Activated CD8-positive, alpha-beta T cell treated with anti-CD3 and anti-CD28 coated beads, Interleukin-2, amount 10 ng/mL, durations not matched to agents 7 days and 5 days (primary cell): ENCODE results near the gene ATP9B. TPM values are rescaled to one million over a fixed set of nuclear protein-coding genes. Genes with fewer than 3 reads are reported as not detected.

Experiments
- ATAC-seq: fragments of 150-1000 bp; cut with Tn5 transposase; one replicate; pipeline ENCODE4 v1.10.0; 2021; ENCODE audit warnings: moderate library complexity
- CTCF ChIA-PET: fragments of 350-600 bp; sonication (Branson Sonifier 250); formaldehyde crosslinking; loops from one replicate; lab custom pipeline; 2021; ENCODE audit warnings: antibody characterized with exemption; lab: Charles Lee
- POLR2A ChIA-PET: fragments of 350-600 bp; sonication (Branson Sonifier 250); formaldehyde crosslinking; loops from one replicate; lab custom pipeline; 2021; ENCODE audit warnings: antibody characterized with exemption; lab: Charles Lee
- DNase-seq: peaks from one replicate; pipeline ENCODE4 v3.0.0-alpha.2; 2020
- H3K27ac Mint-ChIP-seq: one replicate; pipeline ENCODE4 v1.8.0; 2021; ENCODE audit warnings: mild to moderate bottlenecking, mixed read lengths
- H3K27me3 Mint-ChIP-seq: one replicate; pipeline ENCODE4 v1.8.0; 2021; ENCODE audit warnings: low read depth, mixed read lengths
- H3K36me3 Mint-ChIP-seq: one replicate; pipeline ENCODE4 v1.8.0; 2021; ENCODE audit warnings: low read depth, mixed read lengths
- H3K4me1 Mint-ChIP-seq: one replicate; pipeline ENCODE4 v1.8.0; 2021; ENCODE audit warnings: low read depth, mixed read lengths
- H3K4me3 Mint-ChIP-seq: one replicate; pipeline ENCODE4 v1.8.0; 2021; ENCODE audit warnings: mild to moderate bottlenecking, mixed read lengths
- H3K9me3 Mint-ChIP-seq: one replicate; pipeline ENCODE4 v1.8.0; 2022; ENCODE audit warnings: mixed read lengths; ENCODE audit not compliant: insufficient read depth
- total RNA-seq, 2 experiments: library from RNA; stranded (reverse); gene quantifications; one replicate each; pipeline ENCODE4 v1.2.3, GENCODE V29; 2021

Gene ATP9B
- total RNA-seq, 2 experiments from 2014 or later, result 24.8 to 27.3 TPM

GRCh38 chr18:79111483-79111882 lies 42.3 kb downstream of the ATP9B start:
- CTCF ChIA-PET, result no interaction called here
- H3K36me3 Mint-ChIP-seq, result peaks cover 14% of the 10 kb centered on the region
- DNase-seq (no peak), ATAC-seq (no peak)
- H3K4me3 Mint-ChIP-seq, result no peak overlapping the region
- no peaks in the 10 kb centered on the region for H3K27me3 Mint-ChIP-seq
- POLR2A ChIA-PET, result no interaction called here
- H3K4me1 Mint-ChIP-seq, result no peaks in the 10 kb centered on the region
- H3K27ac Mint-ChIP-seq, result no peak overlapping the region
- H3K9me3 Mint-ChIP-seq, result no peaks in the 10 kb centered on the region

- Mint-ChIP-seq H3K27me3 (no peaks in the 10 kb centered on the region), H3K36me3 (peaks cover 18% of the 10 kb centered on the region), H3K27ac (no peak overlapping the region), H3K4me1 (no peaks in the 10 kb centered on the region), H3K4me3 (no peak overlapping the region), H3K9me3 (no peaks in the 10 kb centered on the region)
- ChIA-PET POLR2A (no interaction called here), CTCF (no interaction called here)
- no peak for DNase-seq
- ATAC-seq, result no peak
Measured at GRCh38 chr18:79117385-79117784, 48.2 kb downstream of the ATP9B start.

- Mint-ChIP-seq H3K4me3 (no peak overlapping the region), H3K9me3 (no peaks in the 10 kb centered on the region), H3K27me3 (no peaks in the 10 kb centered on the region), H3K27ac (no peak overlapping the region), H3K4me1 (no peaks in the 10 kb centered on the region), H3K36me3 (peaks cover 18% of the 10 kb centered on the region)
- DNase-seq (no peak), ATAC-seq (no peak)
- POLR2A ChIA-PET, result no interaction called here
- CTCF ChIA-PET, result no interaction called here
Measured at GRCh38 chr18:79117788-79118187, 48.6 kb downstream of the ATP9B start.

GRCh38 chr18:79118797-79119196 lies 49.6 kb downstream of the ATP9B start:
- Mint-ChIP-seq H3K4me3 (no peak overlapping the region), H3K9me3 (no peaks in the 10 kb centered on the region), H3K27ac (no peak overlapping the region), H3K36me3 (peaks cover 18% of the 10 kb centered on the region), H3K4me1 (no peaks in the 10 kb centered on the region), H3K27me3 (no peaks in the 10 kb centered on the region)
- ATAC-seq, result no peak
- ChIA-PET POLR2A (no interaction called here), CTCF (no interaction called here)
- DNase-seq, result no peak

- H3K27me3 Mint-ChIP-seq, result no peaks in the 10 kb centered on the region
- no peak for DNase-seq
- POLR2A ChIA-PET, result no interaction called here
- ATAC-seq, result no peak
- H3K27ac Mint-ChIP-seq, result no peak overlapping the region
- H3K4me3 Mint-ChIP-seq, result no peak overlapping the region
- CTCF ChIA-PET, result no interaction called here
- no peaks in the 10 kb centered on the region for H3K4me1 Mint-ChIP-seq
- H3K9me3 Mint-ChIP-seq, result no peaks in the 10 kb centered on the region
- peaks cover 7% of the 10 kb centered on the region for H3K36me3 Mint-ChIP-seq
Measured at GRCh38 chr18:79121746-79122474, 52.7 kb downstream of the ATP9B start.

GRCh38 chr18:79123948-79124347 lies 54.8 kb downstream of the ATP9B start:
- Mint-ChIP-seq H3K4me1 (no peaks in the 10 kb centered on the region), H3K27me3 (no peaks in the 10 kb centered on the region), H3K9me3 (no peaks in the 10 kb centered on the region), H3K36me3 (peaks cover 13% of the 10 kb centered on the region), H3K27ac (no peak overlapping the region), H3K4me3 (no peak overlapping the region)
- ATAC-seq (no peak), DNase-seq (no peak)
- ChIA-PET CTCF (interaction anchor here (0.5 kb wide), 1 partner anchor 19 kb away, joined by 3 read pairs; no protein-coding TSS in a partner anchor), POLR2A (no interaction called here)

GRCh38 chr18:79129120-79129519 lies 59.9 kb downstream of the ATP9B start:
- peaks cover 12% of the 10 kb centered on the region for H3K36me3 Mint-ChIP-seq
- no peak overlapping the region for H3K27ac Mint-ChIP-seq
- POLR2A ChIA-PET, result no interaction called here
- H3K4me1 Mint-ChIP-seq, result no peaks in the 10 kb centered on the region
- DNase-seq (no peak), ATAC-seq (no peak)
- H3K4me3 Mint-ChIP-seq, result no peak overlapping the region
- H3K27me3 Mint-ChIP-seq, result no peaks in the 10 kb centered on the region
- CTCF ChIA-PET, result no interaction called here
- no peaks in the 10 kb centered on the region for H3K9me3 Mint-ChIP-seq

GRCh38 chr18:79133724-79134123 lies 64.5 kb downstream of the ATP9B start:
- Mint-ChIP-seq H3K27me3 (no peaks in the 10 kb centered on the region), H3K27ac (no peak overlapping the region), H3K4me1 (no peaks in the 10 kb centered on the region), H3K4me3 (no peak overlapping the region), H3K36me3 (peaks cover 14% of the 10 kb centered on the region), H3K9me3 (no peaks in the 10 kb centered on the region)
- ChIA-PET CTCF (no interaction called here), POLR2A (no interaction called here)
- ATAC-seq (no peak), DNase-seq (no peak)

- no peak overlapping the region for H3K4me3 Mint-ChIP-seq
- POLR2A ChIA-PET, result no interaction called here
- no peak overlapping the region for H3K27ac Mint-ChIP-seq
- H3K27me3 Mint-ChIP-seq, result no peaks in the 10 kb centered on the region
- no peaks in the 10 kb centered on the region for H3K9me3 Mint-ChIP-seq
- CTCF ChIA-PET, result no interaction called here
- H3K36me3 Mint-ChIP-seq, result peaks cover 12% of the 10 kb centered on the region
- ATAC-seq, result no peak
- H3K4me1 Mint-ChIP-seq, result peaks cover 6% of the 10 kb centered on the region
- no peak for DNase-seq
Measured at GRCh38 chr18:79135924-79136323, 66.7 kb downstream of the ATP9B start.

GRCh38 chr18:79136742-79137141 lies 67.5 kb downstream of the ATP9B start:
- ChIA-PET POLR2A (no interaction called here), CTCF (no interaction called here)
- no peak for ATAC-seq
- H3K27ac Mint-ChIP-seq, result no peak overlapping the region
- DNase-seq, result no peak
- H3K36me3 Mint-ChIP-seq, result peaks cover 12% of the 10 kb centered on the region
- no peaks in the 10 kb centered on the region for H3K9me3 Mint-ChIP-seq
- H3K4me3 Mint-ChIP-seq, result no peak overlapping the region
- peaks cover 6% of the 10 kb centered on the region for H3K4me1 Mint-ChIP-seq
- no peaks in the 10 kb centered on the region for H3K27me3 Mint-ChIP-seq

- H3K27me3 Mint-ChIP-seq, result no peaks in the 10 kb centered on the region
- DNase-seq, result peak; percentile 56
- H3K36me3 Mint-ChIP-seq, result peaks cover 12% of the 10 kb centered on the region
- POLR2A ChIA-PET, result no interaction called here
- H3K9me3 Mint-ChIP-seq, result no peaks in the 10 kb centered on the region
- H3K27ac Mint-ChIP-seq, result no peak overlapping the region
- CTCF ChIA-PET, result no interaction called here
- ATAC-seq, result peak; percentile 82
- H3K4me1 Mint-ChIP-seq, result peaks cover 6% of the 10 kb centered on the region
- H3K4me3 Mint-ChIP-seq, result no peak overlapping the region
Measured at GRCh38 chr18:79139206-79139605, 70.0 kb downstream of the ATP9B start.

GRCh38 chr18:79147014-79147413 lies 77.8 kb downstream of the ATP9B start:
- peaks cover 3% of the 10 kb centered on the region for H3K4me1 Mint-ChIP-seq
- no peak overlapping the region for H3K27ac Mint-ChIP-seq
- ATAC-seq (no peak), DNase-seq (no peak)
- ChIA-PET POLR2A (no interaction called here), CTCF (no interaction called here)
- H3K4me3 Mint-ChIP-seq, result no peak overlapping the region
- peaks cover 20% of the 10 kb centered on the region for H3K36me3 Mint-ChIP-seq
- H3K27me3 Mint-ChIP-seq, result no peaks in the 10 kb centered on the region
- H3K9me3 Mint-ChIP-seq, result no peaks in the 10 kb centered on the region

- Mint-ChIP-seq H3K9me3 (no peaks in the 10 kb centered on the region), H3K36me3 (peaks cover 20% of the 10 kb centered on the region), H3K4me3 (no peak overlapping the region), H3K27ac (no peak overlapping the region), H3K27me3 (no peaks in the 10 kb centered on the region), H3K4me1 (peaks cover 3% of the 10 kb centered on the region)
- POLR2A ChIA-PET, result no interaction called here
- no peak for DNase-seq
- CTCF ChIA-PET, result no interaction called here
- no peak for ATAC-seq
Measured at GRCh38 chr18:79151191-79151590, 82.0 kb downstream of the ATP9B start.
